ENCODE measurements around the gene ADGRA1.

ADGRA1 gene

GRCh38 chr10:133056651-133057178, 31.0 kb upstream of the ADGRA1 start:
- DNase-seq: no peak

GRCh38 chr10:133058331-133059092, 29.2 kb upstream of the ADGRA1 start:
- no peak for DNase-seq

GRCh38 chr10:133059093-133059470, 28.6 kb upstream of the ADGRA1 start:
- DNase-seq: no peak

- no peak for DNase-seq
Measured at GRCh38 chr10:133059571-133059970, 28.2 kb upstream of the ADGRA1 start.

- DNase-seq: no peak
Measured at GRCh38 chr10:133060022-133060421, 27.7 kb upstream of the ADGRA1 start.

GRCh38 chr10:133060466-133060865, 27.3 kb upstream of the ADGRA1 start:
- no peak for DNase-seq

GRCh38 chr10:133060881-133061280, 26.8 kb upstream of the ADGRA1 start:
- DNase-seq: no peak

- DNase-seq: no peak
Measured at GRCh38 chr10:133061296-133062038, 26.3 kb upstream of the ADGRA1 start.

- DNase-seq: no peak
Measured at GRCh38 chr10:133062085-133062484, 25.6 kb upstream of the ADGRA1 start.

GRCh38 chr10:133062635-133063034, 25.1 kb upstream of the ADGRA1 start:
- DNase-seq: no peak

- no peak for DNase-seq
Measured at GRCh38 chr10:133067149-133068105, 20.3 kb upstream of the ADGRA1 start.

- DNase-seq: no peak
Measured at GRCh38 chr10:133068111-133069032, 19.4 kb upstream of the ADGRA1 start.

- no peak for DNase-seq
Measured at GRCh38 chr10:133069033-133069525, 18.6 kb upstream of the ADGRA1 start.

- DNase-seq: no peak
Measured at GRCh38 chr10:133070405-133070804, 17.3 kb upstream of the ADGRA1 start.

- DNase-seq: no peak
Measured at GRCh38 chr10:133070810-133071209, 16.9 kb upstream of the ADGRA1 start.

GRCh38 chr10:133071733-133072132, 16.0 kb upstream of the ADGRA1 start:
- DNase-seq: no peak

GRCh38 chr10:133072196-133072595, 15.5 kb upstream of the ADGRA1 start:
- no peak for DNase-seq

- DNase-seq: no peak
Measured at GRCh38 chr10:133072720-133073390, 14.9 kb upstream of the ADGRA1 start.

- no peak for DNase-seq
Measured at GRCh38 chr10:133075346-133076137, 12.2 kb upstream of the ADGRA1 start.
